ENCODE data around the gene INPP5B.
A peak's percentile ranks its signal among the peaks of the same experiment; 100 is the strongest.
"Not testable (repeated sequence)": the region's sequence is repeated elsewhere in the genome, so short reads cannot be mapped to it uniquely, and the experiment has no call there.

Gene INPP5B

GRCh38 chr1:37946703-37947360 lies at the start of gene INPP5B:
Gene INPP5B, minus strand, starts transcription at chr1:37947053. Its CDS starts 745 bp downstream, at chr1:37946308.
- no peak for DNase-seq (ENCODE audit: low read depth)

- no peak for DNase-seq (ENCODE audit: low read depth)
These were observed 49.0 kb upstream of the INPP5B start for GRCh38 chr1:37995751-37996345.

- no peak for DNase-seq (ENCODE audit: low read depth)
These were observed 48.2 kb upstream of the INPP5B start for GRCh38 chr1:37994886-37995566.

GRCh38 chr1:37989361-37989930 lies 42.6 kb upstream of the INPP5B start:
- no peak for DNase-seq (ENCODE audit: low read depth)

GRCh38 chr1:37987679-37988078 lies 40.8 kb upstream of the INPP5B start:
- DNase-seq (ENCODE audit: low read depth), result no peak

- no peak for DNase-seq (ENCODE audit: low read depth)
These were observed 36.7 kb upstream of the INPP5B start for GRCh38 chr1:37983546-37983945.

- DNase-seq (ENCODE audit: low read depth), result no peak
These were observed 31.7 kb upstream of the INPP5B start for GRCh38 chr1:37978541-37978940.

GRCh38 chr1:37975083-37975482 lies 28.2 kb upstream of the INPP5B start:
- not testable (repeated sequence) for DNase-seq (ENCODE audit: low read depth)

GRCh38 chr1:37974567-37974966 lies 27.7 kb upstream of the INPP5B start:
- DNase-seq (ENCODE audit: low read depth), result no peak

- not testable (repeated sequence) for DNase-seq (ENCODE audit: low read depth)
These were observed 26.8 kb upstream of the INPP5B start for GRCh38 chr1:37973684-37974083.

- no peak for DNase-seq (ENCODE audit: low read depth)
These were observed 18.4 kb upstream of the INPP5B start for GRCh38 chr1:37965301-37965700.

- DNase-seq (ENCODE audit: low read depth), result not testable (repeated sequence)
These were observed 17.3 kb upstream of the INPP5B start for GRCh38 chr1:37964106-37964505.

- peak; percentile 91 for DNase-seq (ENCODE audit: low read depth)
These were observed 11.8 kb upstream of the INPP5B start for GRCh38 chr1:37958690-37959089.

GRCh38 chr1:37955685-37956084 lies 8.8 kb upstream of the INPP5B start:
- DNase-seq (ENCODE audit: low read depth), result no peak

GRCh38 chr1:37954316-37954971 lies 7.6 kb upstream of the INPP5B start:
- no peak for DNase-seq (ENCODE audit: low read depth)

GRCh38 chr1:37952738-37953137 lies 5.9 kb upstream of the INPP5B start:
- DNase-seq (ENCODE audit: low read depth), result no peak

GRCh38 chr1:37951783-37952624 lies 5.2 kb upstream of the INPP5B start:
- DNase-seq (ENCODE audit: low read depth), result no peak

- DNase-seq (ENCODE audit: low read depth), result no peak
These were observed 4.4 kb upstream of the INPP5B start for GRCh38 chr1:37951041-37951782.

- DNase-seq (ENCODE audit: low read depth), result no peak
These were observed 2.8 kb upstream of the INPP5B start for GRCh38 chr1:37949524-37950152.

- no peak for DNase-seq (ENCODE audit: low read depth)
These were observed 2.0 kb upstream of the INPP5B start for GRCh38 chr1:37948841-37949240.
